HepG2 (cell line): ENCODE measurements around the gene EVI2B. TPM values are rescaled to one million over a fixed set of nuclear protein-coding genes. Genes with fewer than 3 reads are reported as not detected.
"Not testable (repeated sequence)": the region's sequence is repeated elsewhere in the genome, so short reads cannot be mapped to it uniquely, and the experiment has no call there.

Source experiments
- ATAC-seq: fragments of 200-7000 bp; cut with Tn5 transposase; 3 replicates; pipeline ENCODE4 v1.9.1; 2020; ENCODE audit warnings: mild to moderate bottlenecking, moderate library complexity
- BruUV-seq: library from RNA; stranded (reverse); fragments of 400-500 nt; replicated peaks from 2 replicates; lab custom pipeline; 2021; lab: Mats Ljungman, UMichigan
- CTCF ChIA-PET: fragments of 300-600 bp; formaldehyde crosslinking; extraction: SDS; loops from one replicate; lab custom pipeline; 2021; ENCODE audit warnings: low total read pairs, inconsistent platforms, low intra/inter-chr PET ratio; lab: Yijun Ruan, JAX
- POLR2A ChIA-PET: fragments of 350-600 bp; sonication (Branson Sonifier 250); formaldehyde crosslinking; loops from one replicate; lab custom pipeline; 2020; ENCODE audit warnings: antibody characterized with exemption, inconsistent platforms; lab: Yijun Ruan, JAX
- DNase-seq: peaks from one replicate; pipeline ENCODE4 v3.0.0-alpha.2; 2015; ENCODE audit warnings: low spot score
- FAIRE-seq: peaks from 3 replicates; lab custom pipeline; 2011; peaks lifted over from hg19 to GRCh38; lab: Jason Lieb, UNC
- H2AFZ ChIP-seq: one replicate; pipeline ENCODE4 v1.6.1; 2011; ENCODE audit warnings: low read length, inconsistent platforms
- H3K27ac ChIP-seq: fragments of 300-600 bp; 3 replicates; pipeline ENCODE4 v1.8.0; 2011; ENCODE audit warnings: mixed run types, mild to moderate bottlenecking, mixed read lengths, low read length, inconsistent platforms; ENCODE audit not compliant: insufficient read depth; ENCODE audit errors: extremely low read length
- H3K27me3 ChIP-seq, 2 experiments: fragments of 200-600 bp in 1 of 2; 2 replicates in 1 of 2; 3 replicates in 1 of 2; pipeline versions ENCODE4 v1.6.0 to v1.8.0; 2011; ENCODE audit warnings: low read length in 2 of 2, mild to moderate bottlenecking in 2 of 2, moderate library complexity in 2 of 2, inconsistent platforms in 1 of 2; ENCODE audit not compliant: insufficient read depth in 2 of 2, control insufficient read depth in 1 of 2
- H3K36me3 ChIP-seq, 2 experiments: fragments of 200-600 bp in 1 of 2; replicated peaks in 1 of 2; 2 replicates in 1 of 2; 3 replicates in 1 of 2; pipeline versions ENCODE4 v1.5.1 to v1.8.0; 2011; ENCODE audit warnings: low read length in 2 of 2, inconsistent platforms in 1 of 2; ENCODE audit not compliant: insufficient read depth in 2 of 2, control insufficient read depth in 1 of 2
- H3K4me1 ChIP-seq: 2 replicates; pipeline ENCODE4 v1.5.1; 2012; ENCODE audit warnings: low read length, inconsistent platforms; ENCODE audit not compliant: insufficient read depth
- H3K4me2 ChIP-seq: 2 replicates; pipeline ENCODE4 v1.6.0; 2011; ENCODE audit warnings: low read depth, low read length, inconsistent platforms
- H3K4me3 ChIP-seq, 3 experiments: fragments of 200-600 bp in 1 of 3; sonication (generic), shearing (Covaris generic) in 1 of 3; replicated peaks in 1 of 3; 2 replicates each; pipeline ENCODE4 v1.5.1; 2011 to 2016; ENCODE audit warnings: low read length in 3 of 3, inconsistent platforms in 2 of 3, low read depth in 2 of 3, mild to moderate bottlenecking in 2 of 3, control low read depth in 1 of 3, mixed read lengths in 1 of 3; ENCODE audit not compliant: insufficient read depth in 1 of 3
- H3K79me2 ChIP-seq: one replicate; pipeline ENCODE4 v1.6.1; 2011; ENCODE audit warnings: low read length, inconsistent platforms; ENCODE audit not compliant: insufficient read depth
- H3K9ac ChIP-seq: 2 replicates; pipeline ENCODE4 v1.6.0; 2011; ENCODE audit warnings: mild to moderate bottlenecking, low read depth, low read length, inconsistent platforms; ENCODE audit not compliant: insufficient read depth
- H3K9me3 ChIP-seq: 2 replicates; pipeline ENCODE4 v1.5.1; 2012; ENCODE audit warnings: mild to moderate bottlenecking, low read length
- H4K20me1 ChIP-seq: 2 replicates; pipeline ENCODE4 v1.6.0; 2011; ENCODE audit warnings: inconsistent platforms, mild to moderate bottlenecking, low read length, moderate library complexity; ENCODE audit not compliant: insufficient read depth
- EEA1 ChIP-seq: sonication (generic); formaldehyde crosslinking; IDR thresholded peaks from 2 replicates; pipeline ENCODE4 v1.5.1; 2020; ENCODE audit warnings: mild to moderate bottlenecking, missing genetic modification reagents, borderline replicate concordance
- RAD21 ChIP-seq: fragments of 450-650 bp; formaldehyde crosslinking; IDR thresholded peaks from 2 replicates; pipeline ENCODE4 v1.5.0; 2020; ENCODE audit warnings: mild to moderate bottlenecking
- RARG ChIP-seq: sonication (generic); formaldehyde crosslinking; IDR thresholded peaks from 2 replicates; pipeline ENCODE4 v1.4.0; 2020; ENCODE audit warnings: low read depth, mild to moderate bottlenecking, missing genetic modification reagents
- ZNF792 ChIP-seq: IDR thresholded peaks from 2 replicates; pipeline ENCODE4 v1.6.1; 2016
- WGBS: methylation state at CpG from one replicate; pipeline ENCODE4 v1.1.6; 2017; ENCODE audit warnings: low lambda C conversion rate; 5-methylcytosine and 5-hydroxymethylcytosine counted together
- in situ Hi-C: cut with HindIII; loops from 2 replicates; pipeline ENCODE4 v1.10.0; 2017; ENCODE audit warnings: low pct_unique_long_range_greater_than_20kb; ENCODE audit not compliant: extremely low pct_ligation_motif_present
- intact Hi-C: fragments of 100-400 bp; cut with micrococcal nuclease; formaldehyde crosslinking; loops from one replicate; pipeline ENCODE4 v1.10.0; 2022; ENCODE audit not compliant: unreplicated experiment
- polyA plus RNA-seq, 8 experiments: library from polyadenylated mRNA; depleted of rRNA in 3 of 8; stranded (reverse) in 7 of 8; unstranded in 1 of 8; fragments of >200 nt; fragmentation: Illumina TruSeq in 4 of 8; extraction: Trizol in 4 of 8; gene quantifications; 2 replicates each; pipeline versions ENCODE4 v1.2.1 to v1.2.3, GENCODE V29; 2011 to 2016; ENCODE audit warnings: low read depth in 4 of 8, missing spikeins in 1 of 8, mixed read lengths in 1 of 8; ENCODE audit not compliant: insufficient read depth in 1 of 8
- total RNA-seq, 5 experiments: library from RNA; depleted of rRNA; stranded (reverse); fragments of >200 nt; fragmentation: Illumina TruSeq; extraction: Trizol; gene quantifications; 2 replicates each; pipeline ENCODE4 v1.2.3, GENCODE V29; 2016; ENCODE audit warnings: low read depth in 1 of 5

EVI2B gene
- total and polyA plus RNA-seq, 2 of the 13 experiments (the other 11 are each of a cell fraction or from before 2014, with no cell fraction given): not detected

DNA sequence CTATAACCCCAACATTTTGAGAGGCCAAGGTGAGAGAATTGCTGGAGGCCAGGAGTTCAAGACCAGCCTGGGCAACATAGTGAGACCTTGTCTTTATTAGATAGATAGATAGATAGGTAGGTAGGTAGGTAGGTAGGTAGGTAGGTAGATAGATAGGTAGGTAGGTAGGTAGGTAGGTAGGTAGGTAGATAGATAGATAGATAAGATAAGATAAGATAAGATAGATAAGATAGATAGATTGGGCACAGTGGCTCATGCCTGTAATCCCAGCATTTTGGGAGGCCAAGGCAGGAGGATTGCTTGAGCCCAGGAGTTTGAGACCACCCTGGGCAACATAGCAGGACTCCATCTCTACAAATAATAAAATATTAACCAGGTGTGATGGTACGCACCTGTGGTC, 50.9 kb downstream of the EVI2B start:
- CTCF ChIA-PET, H3K4me1 ChIP-seq, H3K27me3 ChIP-seq, BruUV-seq, POLR2A ChIA-PET, H3K79me2 ChIP-seq, in situ Hi-C loops, ATAC-seq, H3K9me3 ChIP-seq, FAIRE-seq, intact Hi-C loops, H4K20me1 ChIP-seq, H3K9ac ChIP-seq, H3K27ac ChIP-seq, DNase-seq, H3K4me2 ChIP-seq, H3K4me3 ChIP-seq, H2AFZ ChIP-seq: not testable (repeated sequence)
- H3K36me3 ChIP-seq: peaks cover 2 to 32% of the 10 kb centered on the region in 2 experiments; a peak in 4 of 5 replicates
- 100% methylated on average over 1 of the region's 1 CpG for WGBS

- in situ Hi-C loops (no loop called here), intact Hi-C loops (no loop called here)
- Histone ChIP-seq H3K27ac (no peak overlapping the region), H3K36me3 (peaks cover 2 to 26% of the 10 kb centered on the region in 2 experiments; a peak in 4 of 5 replicates), H3K79me2 (no peaks in the 10 kb centered on the region), H3K4me1 (no peaks in the 10 kb centered on the region), H3K9me3 (no peaks in the 10 kb centered on the region), H3K9ac (no peak overlapping the region), H4K20me1 (no peaks in the 10 kb centered on the region), H3K4me2 (no peak overlapping the region), H3K27me3 (no peaks in the 10 kb centered on the region), H3K4me3 (no peak overlapping the region), H2AFZ (no peak overlapping the region)
- ATAC-seq: no peak
- no TSS peak for BruUV-seq
- WGBS: 88% methylated on average over 1 of the region's 1 CpG
- FAIRE-seq: no peak
- no peak for DNase-seq
- ChIA-PET CTCF (no interaction called here), POLR2A (no interaction called here)
- no peak for TF ChIP-seq ZNF792
- no peak for TF ChIP-seq RARG
- no peak for TF ChIP-seq EEA1
- no peak for TF ChIP-seq RAD21 (CRISPR knock-in tag)
Observed at GRCh38 chr17:31261601-31262000, 52.3 kb downstream of the EVI2B start.
